Loucy (cell line): ENCODE data around the gene ROR1.

ENCODE experiments used
- H2AFZ ChIP-seq: fragments of 200-600 bp; sonication (generic); 2 replicates; pipeline ENCODE4 v1.6.0; 2016; ENCODE audit warnings: antibody characterized with exemption, mild to moderate bottlenecking, low read length, moderate library complexity
- H3F3A ChIP-seq: fragments of 200-600 bp; 2 replicates; pipeline ENCODE4 v1.6.0; 2016; ENCODE audit warnings: antibody characterized with exemption, low read depth, mild to moderate bottlenecking
- H3K27me3 ChIP-seq: fragments of 200-600 bp; sonication (generic); 2 replicates; pipeline ENCODE4 v1.6.1; 2014; ENCODE audit warnings: low read length, mild to moderate bottlenecking; ENCODE audit not compliant: insufficient read depth, poor library complexity, severe bottlenecking
- H3K36me3 ChIP-seq: fragments of 200-600 bp; sonication (generic); 2 replicates; pipeline ENCODE4 v1.6.1; 2016; ENCODE audit warnings: low read length; ENCODE audit not compliant: insufficient read depth
- H3K4me1 ChIP-seq: fragments of 200-600 bp; sonication (generic); 2 replicates; pipeline ENCODE4 v1.5.1; 2014; ENCODE audit warnings: low read length, mild to moderate bottlenecking; ENCODE audit not compliant: insufficient read depth, poor library complexity, severe bottlenecking
- H3K4me2 ChIP-seq: fragments of 200-600 bp; sonication (generic); 2 replicates; pipeline ENCODE4 v1.6.0; 2014; ENCODE audit warnings: antibody characterized with exemption, low read length, low read depth, mild to moderate bottlenecking; ENCODE audit not compliant: poor library complexity, severe bottlenecking
- H3K4me3 ChIP-seq: fragments of 200-600 bp; sonication (generic); 2 replicates; pipeline ENCODE4 v1.5.1; 2014; ENCODE audit warnings: low read length, mild to moderate bottlenecking, mixed read lengths; ENCODE audit not compliant: poor library complexity, severe bottlenecking
- H3K79me2 ChIP-seq: fragments of 200-600 bp; sonication (generic); 2 replicates; pipeline ENCODE4 v1.6.1; 2014; ENCODE audit warnings: low read length; ENCODE audit not compliant: insufficient read depth
- H3K9ac ChIP-seq: fragments of 200-600 bp; sonication (generic); 2 replicates; pipeline ENCODE4 v1.6.0; 2014; ENCODE audit warnings: mild to moderate bottlenecking, low read depth, low read length, moderate library complexity; ENCODE audit not compliant: poor library complexity, severe bottlenecking
- H3K9me2 ChIP-seq: fragments of 200-600 bp; sonication (generic); replicated peaks from 2 replicates; pipeline ENCODE4 v1.6.1; 2016; ENCODE audit warnings: low read depth, low read length, mixed read lengths
- H3K9me3 ChIP-seq: fragments of 200-600 bp; sonication (generic); 2 replicates; pipeline ENCODE4 v1.6.1; 2014; ENCODE audit warnings: mild to moderate bottlenecking, antibody characterized with exemption, low read length, low read depth; ENCODE audit not compliant: insufficient read depth
- H4K20me1 ChIP-seq: fragments of 200-600 bp; sonication (generic); 2 replicates; pipeline ENCODE4 v1.6.0; 2014; ENCODE audit warnings: antibody characterized with exemption, low read length, mild to moderate bottlenecking; ENCODE audit not compliant: insufficient read depth, poor library complexity, severe bottlenecking
- CTCF ChIP-seq: fragments of 200-600 bp; sonication (generic); conservative IDR thresholded peaks from 2 replicates; pipeline ENCODE4 v1.5.1; 2014; ENCODE audit warnings: mild to moderate bottlenecking, antibody characterized with exemption, low read length
- EZH2phosphoT487 ChIP-seq: fragments of 200-600 bp; IDR thresholded peaks from 2 replicates; pipeline ENCODE4 v1.6.1; 2018; ENCODE audit warnings: antibody characterized with exemption, mild to moderate bottlenecking, moderate library complexity, borderline replicate concordance

The ROR1 gene

GRCh38 chr1:64171797-64172281 is 398.0 kb downstream of the ROR1 start:
- Histone ChIP-seq H4K20me1 (no peaks in the 10 kb centered on the region), H3K4me1 (peaks cover 4% of the 10 kb centered on the region), H3K4me3 (no peak overlapping the region), H3K9ac (no peak overlapping the region), H3K36me3 (no peaks in the 10 kb centered on the region), H3K27me3 (no peaks in the 10 kb centered on the region), H3K9me3 (no peaks in the 10 kb centered on the region), H2AFZ (peak overlapping the region; percentile 53; the same call in 1 of the 2 replicates), H3K4me2 (no peak overlapping the region), H3F3A (no peaks in the 10 kb centered on the region), H3K9me2 (no peaks in the 10 kb centered on the region), H3K79me2 (no peaks in the 10 kb centered on the region)
- TF ChIP-seq EZH2phosphoT487 (no peak), CTCF (no peak)

GRCh38 chr1:64172458-64172983 is 398.7 kb downstream of the ROR1 start:
- no peak overlapping the region for H3K9ac ChIP-seq
- H3K27me3 ChIP-seq = no peaks in the 10 kb centered on the region
- H2AFZ ChIP-seq = no peak overlapping the region
- no peaks in the 10 kb centered on the region for H3F3A ChIP-seq
- peaks cover 4% of the 10 kb centered on the region for H3K4me1 ChIP-seq
- H4K20me1 ChIP-seq = no peaks in the 10 kb centered on the region
- H3K4me3 ChIP-seq = no peak overlapping the region
- H3K9me3 ChIP-seq = no peaks in the 10 kb centered on the region
- TF ChIP-seq EZH2phosphoT487 (no peak), CTCF (no peak)
- H3K79me2 ChIP-seq = no peaks in the 10 kb centered on the region
- H3K9me2 ChIP-seq = no peaks in the 10 kb centered on the region
- H3K4me2 ChIP-seq = no peak overlapping the region
- H3K36me3 ChIP-seq = no peaks in the 10 kb centered on the region

- H3K9me3 ChIP-seq = no peaks in the 10 kb centered on the region
- H2AFZ ChIP-seq = no peak overlapping the region
- no peaks in the 10 kb centered on the region for H3F3A ChIP-seq
- H3K9ac ChIP-seq = no peak overlapping the region
- no peaks in the 10 kb centered on the region for H3K79me2 ChIP-seq
- H3K4me1 ChIP-seq = peaks cover 4% of the 10 kb centered on the region
- H4K20me1 ChIP-seq = no peaks in the 10 kb centered on the region
- H3K36me3 ChIP-seq = no peaks in the 10 kb centered on the region
- no peaks in the 10 kb centered on the region for H3K27me3 ChIP-seq
- no peak overlapping the region for H3K4me3 ChIP-seq
- no peak overlapping the region for H3K4me2 ChIP-seq
- no peaks in the 10 kb centered on the region for H3K9me2 ChIP-seq
- TF ChIP-seq CTCF (no peak), EZH2phosphoT487 (no peak)
Measured at GRCh38 chr1:64173336-64173940, 399.6 kb downstream of the ROR1 start.
